ENCODE measurements around the gene AAK1. TPM values are rescaled to one million over a fixed set of nuclear protein-coding genes. Genes with fewer than 3 reads are reported as not detected.
A peak's percentile ranks its signal among the peaks of the same experiment; 100 is the strongest.

The AAK1 gene
- total and polyA plus RNA-seq, 10 of the 15 experiments (the other 5 are each of a cell fraction or from before 2014, with no cell fraction given), result 2.9 to 41.4 (median 17.5) TPM

- peak overlapping the region; percentile 39 for H3K4me3 ChIP-seq
- no peak overlapping the region for H3K9ac ChIP-seq (ENCODE audit: control insufficient read depth, insufficient read depth, low read length)
- ATAC-seq (no peak), FAIRE-seq (no peak), DNase-seq (ENCODE audit: low read depth, low spot score) (no peak)
- H3K4me2 ChIP-seq (ENCODE audit: control insufficient read depth, insufficient read depth), result peak overlapping the region; percentile 73
- POLR2A ChIA-PET, result interaction anchor here (0.5 to 1.4 kb wide), 4 partner anchors 21 to 121 kb away, joined by 3 to 6 read pairs (median 4); no protein-coding TSS in a partner anchor
- in situ Hi-C loops (cut with MboI), result no loop called here
- H2AFZ ChIP-seq (ENCODE audit: control insufficient read depth, low read depth, low read length), result no peak overlapping the region
- TF ChIP-seq CHD4 (IDR thresholded peaks at IDR 0.05) (no peak), RB1 (IDR thresholded peaks at IDR 0.05; ENCODE audit: borderline replicate concordance) (no peak), TARDBP (IDR thresholded peaks at IDR 0.05; ENCODE audit: borderline replicate concordance) (no peak), CHD2 (IDR thresholded peaks at IDR 0.05; ENCODE audit: borderline replicate concordance, low read depth, low read length) (no peak), CBX3 (IDR thresholded peaks at IDR 0.05; ENCODE audit: borderline replicate concordance, low read depth) (no peak), CTCF (IDR thresholded peaks at IDR 0.05 in 2 of 3, conservative IDR thresholded peaks at IDR 0.05 in 1 of 3; ENCODE audit: control insufficient read depth in 2 of 3, extremely low read depth in 1 of 3, insufficient read depth in 1 of 3, low read depth in 3 of 3, low read length in 3 of 3) (0 out of 6 replicates have a peak, but pooled peaks of 1 of the 3 experiments have one; percentile 9), ZSCAN29 (IDR thresholded peaks at IDR 0.05) (no peak), RBBP5 (conservative IDR thresholded peaks at IDR 0.05) (no peak)
- no peaks in the 10 kb centered on the region for H4K20me1 ChIP-seq (ENCODE audit: control insufficient read depth, insufficient read depth)
- CTCF ChIA-PET, result interaction anchor here (0.9 to 4.0 kb wide), 9 partner anchors 11 to 86 kb away, joined by 3 to 25 read pairs (median 4); no protein-coding TSS in a partner anchor
- H3K9me3 ChIP-seq (replicated peaks; ENCODE audit: control insufficient read depth, insufficient read depth, low read length), result no peaks in the 10 kb centered on the region
- BruUV-seq (replicated peaks), result no TSS peak
- intact Hi-C loops (cut with micrococcal nuclease; ENCODE audit: unreplicated experiment), result no loop called here
- no peak overlapping the region; the same call in 1 of the 2 replicates for H3K27ac ChIP-seq (ENCODE audit: control insufficient read depth, insufficient read depth)
- H3K79me2 ChIP-seq (ENCODE audit: control insufficient read depth, insufficient read depth, low read length), result peaks cover 70% of the 10 kb centered on the region
- SMC1A ChIA-PET (ENCODE audit: uncharacterized antibody, unreplicated experiment), result interaction anchor here (0.7 to 3.8 kb wide), 11 partner anchors 10 to 77 kb away, joined by 3 to 19 read pairs (median 3); no protein-coding TSS in a partner anchor
- no peaks in the 10 kb centered on the region for H3K27me3 ChIP-seq (replicated peaks in 1 of 2; ENCODE audit: control insufficient read depth in 2 of 2, insufficient read depth in 2 of 2, low read length in 1 of 2)
- 0 out of 4 replicates have a peak, but pooled peaks cover 0 to 6% of the 10 kb centered on the region in 2 experiments for H3K36me3 ChIP-seq (ENCODE audit: control insufficient read depth in 2 of 2, insufficient read depth in 2 of 2, low read length in 1 of 2)
- RAD21 ChIA-PET (ENCODE audit: unreplicated experiment), result interaction anchor here (0.8 to 2.2 kb wide), 9 partner anchors 7 to 262 kb away, joined by 3 to 9 read pairs (median 4); no protein-coding TSS in a partner anchor
- peaks cover 12% of the 10 kb centered on the region for H3K4me1 ChIP-seq (ENCODE audit: control insufficient read depth, insufficient read depth, low read length)
- WGBS (ENCODE audit: insufficient coverage, insufficient replicate concordance, low lambda C conversion rate, missing lambda C conversion rate), result 100% methylated on average over 2 of the region's 2 CpGs
Measured at GRCh38 chr2:69639266-69639665, 4.3 kb downstream of the AAK1 start.

Data from GM12878 (cell line).